NB4 (cell line): ENCODE results near the gene GPR171.

Source experiments
- DNase-seq: peaks from one replicate; pipeline ENCODE4 v3.0.0; 2010; ENCODE audit warnings: low read depth
- H3K4me3 ChIP-seq: one replicate; pipeline ENCODE4 v1.5.1; 2011; ENCODE audit warnings: mild to moderate bottlenecking, low read depth, low read length, moderate library complexity
- MYC ChIP-seq: IDR thresholded peaks from 2 replicates; pipeline ENCODE4 v1.6.1; 2011; ENCODE audit warnings: low read depth, low read length
- POLR2A ChIP-seq: IDR thresholded peaks from 2 replicates; pipeline ENCODE4 v1.6.1; 2011; ENCODE audit warnings: mild to moderate bottlenecking; ENCODE audit not compliant: insufficient read length; ENCODE audit errors: extremely low read depth
- TF ChIP-seq, protein P1 (sequence below): IDR thresholded peaks from one replicate; pipeline ENCODE4 v1.5.1; 2012; ENCODE audit warnings: low read depth, low read length
- TF ChIP-seq, protein P2 (sequence below): IDR thresholded peaks from 2 replicates; pipeline ENCODE4 v1.6.1; 2011; ENCODE audit warnings: low read depth, low read length

Gene GPR171

DNA sequence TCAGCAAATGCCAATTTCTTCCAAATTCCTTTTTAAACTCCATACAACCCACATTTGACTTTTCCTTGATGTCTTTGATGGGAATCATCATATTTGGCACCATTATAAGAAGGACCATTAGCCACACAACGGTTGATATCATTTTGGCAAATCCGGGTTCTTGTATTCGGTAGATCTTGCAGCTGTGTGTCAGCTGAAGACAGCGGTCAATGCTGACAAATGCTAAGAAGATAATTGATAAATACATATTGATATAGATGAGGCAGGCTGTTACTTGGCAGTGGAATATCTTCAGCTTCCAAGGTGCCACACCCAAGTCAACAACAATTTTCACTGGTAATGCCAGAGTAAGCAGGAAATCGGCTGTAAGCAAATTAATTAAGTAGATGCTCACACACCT, 4.2 kb downstream of the GPR171 start:
- no peak for DNase-seq
- TF ChIP-seq, protein P1, sequence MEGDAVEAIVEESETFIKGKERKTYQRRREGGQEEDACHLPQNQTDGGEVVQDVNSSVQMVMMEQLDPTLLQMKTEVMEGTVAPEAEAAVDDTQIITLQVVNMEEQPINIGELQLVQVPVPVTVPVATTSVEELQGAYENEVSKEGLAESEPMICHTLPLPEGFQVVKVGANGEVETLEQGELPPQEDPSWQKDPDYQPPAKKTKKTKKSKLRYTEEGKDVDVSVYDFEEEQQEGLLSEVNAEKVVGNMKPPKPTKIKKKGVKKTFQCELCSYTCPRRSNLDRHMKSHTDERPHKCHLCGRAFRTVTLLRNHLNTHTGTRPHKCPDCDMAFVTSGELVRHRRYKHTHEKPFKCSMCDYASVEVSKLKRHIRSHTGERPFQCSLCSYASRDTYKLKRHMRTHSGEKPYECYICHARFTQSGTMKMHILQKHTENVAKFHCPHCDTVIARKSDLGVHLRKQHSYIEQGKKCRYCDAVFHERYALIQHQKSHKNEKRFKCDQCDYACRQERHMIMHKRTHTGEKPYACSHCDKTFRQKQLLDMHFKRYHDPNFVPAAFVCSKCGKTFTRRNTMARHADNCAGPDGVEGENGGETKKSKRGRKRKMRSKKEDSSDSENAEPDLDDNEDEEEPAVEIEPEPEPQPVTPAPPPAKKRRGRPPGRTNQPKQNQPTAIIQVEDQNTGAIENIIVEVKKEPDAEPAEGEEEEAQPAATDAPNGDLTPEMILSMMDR = no peak
- TF ChIP-seq MYC = no peak
- TF ChIP-seq POLR2A = no peak
- TF ChIP-seq, protein P2, sequence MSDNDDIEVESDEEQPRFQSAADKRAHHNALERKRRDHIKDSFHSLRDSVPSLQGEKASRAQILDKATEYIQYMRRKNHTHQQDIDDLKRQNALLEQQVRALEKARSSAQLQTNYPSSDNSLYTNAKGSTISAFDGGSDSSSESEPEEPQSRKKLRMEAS = no peak

DNA sequence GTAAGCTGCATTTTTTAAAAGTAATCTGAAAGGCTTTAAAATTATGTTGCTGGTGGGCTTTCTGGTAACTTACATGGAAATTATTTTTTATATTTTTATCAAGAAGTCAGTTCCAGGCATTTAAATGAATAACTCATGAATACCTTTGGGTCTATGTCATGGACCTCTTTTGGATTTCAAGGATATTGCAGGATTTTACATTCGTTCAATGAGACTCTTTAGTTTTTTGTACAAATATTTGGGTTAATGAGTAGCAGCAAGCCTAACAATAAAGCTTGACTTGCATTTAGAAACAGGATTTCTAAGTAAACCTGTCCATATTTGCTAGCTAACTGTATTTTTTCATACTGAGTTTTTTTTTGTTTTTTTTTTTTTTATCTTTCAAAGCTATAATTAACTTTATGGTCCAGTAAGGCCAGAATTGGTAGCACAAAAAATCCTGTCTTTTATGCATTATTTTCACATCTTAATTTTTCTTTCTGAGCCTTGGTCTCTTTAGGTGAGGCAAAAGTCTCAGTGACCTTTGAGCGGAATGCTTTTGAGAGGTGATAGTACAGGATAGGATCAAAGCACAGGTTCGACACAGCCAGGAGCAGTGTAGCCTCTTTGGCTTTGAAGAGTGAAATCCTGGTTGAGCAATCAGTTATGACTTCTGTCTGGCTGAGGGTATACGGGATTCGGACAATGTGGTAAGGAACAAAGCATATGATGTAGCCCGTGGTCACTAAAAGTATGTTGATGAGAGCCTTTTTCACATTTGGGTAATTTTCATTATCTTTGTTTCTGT, 4.8 kb downstream of the GPR171 start:
- TF ChIP-seq, protein P1 = no peak
- TF ChIP-seq, protein P2 = no peak
- no peak for TF ChIP-seq POLR2A
- no peak for TF ChIP-seq MYC
- no peak for DNase-seq

More for the DNA sequence above, 4.2 kb downstream of the GPR171 start:
- H3K4me3 ChIP-seq = no peak overlapping the region

DNA sequence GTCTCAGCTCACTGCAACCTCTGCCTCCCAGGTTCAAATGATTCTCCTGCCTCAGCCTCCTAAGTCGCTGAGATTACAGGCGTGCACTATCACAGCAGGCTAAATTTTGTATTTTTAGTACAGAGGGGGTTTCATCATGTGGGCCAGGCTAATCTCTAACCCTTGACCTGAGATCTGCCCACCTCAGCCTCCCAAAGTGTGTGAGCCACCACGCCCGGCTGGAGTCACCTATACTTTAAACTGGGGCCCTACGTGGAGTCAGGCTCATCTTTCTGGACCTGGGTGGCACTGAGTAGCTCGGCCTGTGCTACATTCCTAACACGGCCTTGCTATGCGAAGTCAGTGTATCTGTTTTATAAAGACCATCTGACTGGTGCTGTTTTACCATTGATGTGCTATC, 5.8 kb downstream of the GPR171 start:
- H3K4me3 ChIP-seq = no peak overlapping the region
- TF ChIP-seq, protein P1 = no peak
- TF ChIP-seq, protein P2 = no peak
- TF ChIP-seq MYC = no peak
- TF ChIP-seq POLR2A = no peak
- no peak for DNase-seq

More for the DNA sequence above, 4.8 kb downstream of the GPR171 start:
- H3K4me3 ChIP-seq = no peak overlapping the region

DNA sequence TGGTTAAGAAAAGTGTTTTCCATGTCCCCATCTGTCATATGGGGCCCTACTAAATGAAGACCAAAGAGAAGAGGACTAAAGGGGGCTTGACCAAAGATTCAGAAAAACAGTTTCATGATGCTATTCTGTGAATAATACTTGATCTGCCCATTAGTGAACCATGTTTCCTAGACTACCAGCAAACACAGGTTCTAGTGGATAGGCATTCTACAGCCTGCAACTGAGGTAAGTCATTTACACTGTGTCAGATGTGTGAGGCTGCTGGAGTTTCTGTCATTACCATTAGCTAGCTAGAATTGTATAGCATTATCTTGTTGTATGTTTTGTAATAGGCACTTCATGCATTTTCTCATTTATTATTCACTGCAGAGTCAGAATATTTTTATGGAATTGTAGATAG, 6.6 kb downstream of the GPR171 start:
- DNase-seq = no peak
- TF ChIP-seq MYC (no peak), POLR2A (no peak)
- TF ChIP-seq, protein P1 = no peak
- TF ChIP-seq, protein P2 = no peak
- H3K4me3 ChIP-seq = no peak overlapping the region

GRCh38 chr3:151195826-151196225, 7.2 kb downstream of the GPR171 start:
- TF ChIP-seq POLR2A (no peak), MYC (no peak)
- no peak for DNase-seq

DNA sequence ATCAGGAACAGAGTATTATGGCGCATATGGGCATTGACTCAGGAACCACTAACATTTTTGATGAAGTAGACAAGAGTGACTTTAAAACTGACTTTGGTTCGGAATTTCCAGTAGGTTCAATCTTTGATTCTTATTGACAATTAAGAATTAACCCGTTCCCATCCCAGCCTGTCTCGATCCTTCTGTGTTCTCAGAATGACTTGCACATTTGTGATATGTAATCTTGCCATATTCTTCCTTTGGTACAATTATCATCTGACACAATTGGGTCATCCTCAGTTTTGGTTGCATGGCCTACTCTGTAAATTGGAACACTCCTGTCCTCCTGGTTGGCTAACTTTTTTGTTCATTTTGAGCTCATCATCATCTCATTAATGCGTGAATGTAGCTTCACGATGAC, 10.5 kb downstream of the GPR171 start:
- DNase-seq = no peak
- TF ChIP-seq, protein P1 = no peak
- TF ChIP-seq, protein P2 = no peak
- TF ChIP-seq POLR2A = no peak
- no peak for TF ChIP-seq MYC
- no peak overlapping the region for H3K4me3 ChIP-seq

More at GRCh38 chr3:151195826-151196225, 7.2 kb downstream of the GPR171 start:
- H3K4me3 ChIP-seq = no peak overlapping the region
